Hepatocyte (in vitro differentiated cells): ENCODE results near the gene FADS1.

ENCODE experiments used
- CTCF ChIP-seq: fragments of 200-600 bp; sonication (generic); IDR thresholded peaks from 2 replicates; pipeline ENCODE4 v1.5.1; 2016; ENCODE audit warnings: antibody characterized with exemption, mild to moderate bottlenecking; ENCODE audit not compliant: poor library complexity
- EZH2 ChIP-seq: fragments of 200-600 bp; sonication (generic); IDR thresholded peaks from 2 replicates; pipeline ENCODE4 v1.6.1; 2016; ENCODE audit warnings: antibody characterized with exemption, mild to moderate bottlenecking, borderline replicate concordance

- no peak for TF ChIP-seq CTCF
- no peak for TF ChIP-seq EZH2
Observed at GRCh38 chr11:61833926-61834277, 17.1 kb upstream of the FADS1 start.
